ENCODE results near the gene BTG1.

BTG1 gene

GRCh38 chr12:92175961-92176360 is 30.3 kb upstream of the BTG1 start:
- DNase-seq (ENCODE audit: extremely low spot score), result no peak
- CTCF ChIA-PET, result no interaction called here
- POLR2A ChIA-PET, result no interaction called here

GRCh38 chr12:92170050-92170449 is 24.4 kb upstream of the BTG1 start:
- TF ChIP-seq CTCF (IDR thresholded peaks at IDR 0.05; ENCODE audit: control extremely low read depth, extremely low read depth, low read depth, missing control alignments), result no peak
- POLR2A ChIA-PET, result interaction anchor here (4.7 kb wide), 1 partner anchor 25 kb away, joined by 61 read pairs; the partner anchor contains the start of gene BTG1
- CTCF ChIA-PET, result interaction anchor here (0.5 to 1.8 kb wide), 3 partner anchors 11 to 24 kb away, joined by 3 to 8 read pairs (median 3); partner anchors contain the start of gene BTG1
- no peak for DNase-seq (ENCODE audit: extremely low spot score)

More at GRCh38 chr12:92175961-92176360, 30.3 kb upstream of the BTG1 start:
- TF ChIP-seq CTCF (IDR thresholded peaks at IDR 0.05; ENCODE audit: control extremely low read depth, extremely low read depth, low read depth, missing control alignments), result no peak

- CTCF ChIA-PET, result interaction anchor here (1.0 kb wide), 1 partner anchor 17 kb away, joined by 4 read pairs; no protein-coding TSS in a partner anchor
- no peak for TF ChIP-seq CTCF (IDR thresholded peaks at IDR 0.05; ENCODE audit: control extremely low read depth, extremely low read depth, low read depth, missing control alignments)
Observed at GRCh38 chr12:92167075-92167474, 21.4 kb upstream of the BTG1 start.

GRCh38 chr12:92164712-92165111 is 19.1 kb upstream of the BTG1 start:
- TF ChIP-seq CTCF (IDR thresholded peaks at IDR 0.05; ENCODE audit: control extremely low read depth, extremely low read depth, low read depth, missing control alignments), result no peak
- DNase-seq (ENCODE audit: extremely low spot score), result no peak
- CTCF ChIA-PET, result interaction anchor here (0.8 to 1.8 kb wide), 3 partner anchors 8 to 15 kb away, joined by 3 to 4 read pairs (median 3); no protein-coding TSS in a partner anchor
- POLR2A ChIA-PET, result no interaction called here

More at GRCh38 chr12:92167075-92167474, 21.4 kb upstream of the BTG1 start:
- no peak for DNase-seq (ENCODE audit: extremely low spot score)
- POLR2A ChIA-PET, result interaction anchor here (1.5 kb wide), 1 partner anchor 21 kb away, joined by 10 read pairs; the partner anchor contains the start of gene BTG1

GRCh38 chr12:92162079-92162478 is 16.4 kb upstream of the BTG1 start:
- no peak for DNase-seq (ENCODE audit: extremely low spot score)
- CTCF ChIA-PET, result interaction anchor here (1.5 to 1.6 kb wide), 3 partner anchors 10 to 16 kb away, joined by 3 to 6 read pairs (median 4); partner anchors contain the start of gene BTG1
- no peak for TF ChIP-seq CTCF (IDR thresholded peaks at IDR 0.05; ENCODE audit: control extremely low read depth, extremely low read depth, low read depth, missing control alignments)
- POLR2A ChIA-PET, result interaction anchor here (6.2 kb wide), 1 partner anchor 17 kb away, joined by 35 read pairs; the partner anchor contains the start of gene BTG1

GRCh38 chr12:92158796-92159439 is 13.3 kb upstream of the BTG1 start:
- POLR2A ChIA-PET, result interaction anchor here (6.2 kb wide), 1 partner anchor 14 kb away, joined by 35 read pairs; the partner anchor contains the start of gene BTG1
- CTCF ChIA-PET, result interaction anchor here (1.0 to 2.6 kb wide), 4 partner anchors 10 to 402 kb away, joined by 3 to 8 read pairs (median 3); partner anchors contain the start of gene BTG1
- no peak for DNase-seq (ENCODE audit: extremely low spot score)
- no peak for TF ChIP-seq CTCF (IDR thresholded peaks at IDR 0.05; ENCODE audit: control extremely low read depth, extremely low read depth, low read depth, missing control alignments)

All from GM10248 (cell line).